Large intestine (tissue), 3 donors: ENCODE measurements around the gene ADAMTSL4. TPM values are rescaled to one million over a fixed set of nuclear protein-coding genes. Genes with fewer than 3 reads are reported as not detected.
"Not testable (repeated sequence)": the region's sequence is repeated elsewhere in the genome, so short reads cannot be mapped to it uniquely, and the experiment has no call there.

Experiments
- DNase-seq, 2 donors: peaks; one replicate each; pipeline versions ENCODE4 v3.0.0 to v3.0.0-alpha.2; 2013
- H3K27ac ChIP-seq: one replicate; pipeline ENCODE4 v1.5.1; 2013; ENCODE audit warnings: low read length
- H3K27me3 ChIP-seq: 2 replicates; pipeline ENCODE4 v1.6.1; 2013; ENCODE audit warnings: low read length; ENCODE audit not compliant: control insufficient read depth, insufficient read depth
- H3K36me3 ChIP-seq: 2 replicates; pipeline ENCODE4 v1.6.1; 2013; ENCODE audit warnings: low read length; ENCODE audit not compliant: control insufficient read depth, insufficient read depth
- H3K4me1 ChIP-seq: one replicate; pipeline ENCODE4 v1.6.1; 2013; ENCODE audit warnings: low read length; ENCODE audit not compliant: control insufficient read depth, insufficient read depth
- H3K4me3 ChIP-seq: one replicate; pipeline ENCODE4 v1.5.1; 2013; ENCODE audit warnings: low read length
- H3K9me3 ChIP-seq: one replicate; pipeline ENCODE4 v1.6.1; 2013; ENCODE audit warnings: mild to moderate bottlenecking, low read depth, low read length, moderate library complexity; ENCODE audit not compliant: control insufficient read depth
- WGBS: methylation state at CpG from one replicate; pipeline ENCODE4 v1.1.5; 2013; ENCODE audit warnings: low lambda C conversion rate; ENCODE audit not compliant: insufficient coverage; 5-methylcytosine and 5-hydroxymethylcytosine counted together
- polyA plus RNA-seq: library from polyadenylated mRNA; unstranded; fragments of 120-200 nt; gene quantifications from one replicate; pipeline ENCODE4 v1.2.1, GENCODE V29; 2013

ADAMTSL4 gene
- polyA plus RNA-seq, 1 donor: 15.9 TPM

GRCh38 chr1:150568594-150568966, 19.4 kb downstream of the ADAMTSL4 start:
- no peaks in the 10 kb centered on the region for H3K9me3 ChIP-seq
- no peaks in the 10 kb centered on the region for H3K27me3 ChIP-seq
- peaks cover 48% of the 10 kb centered on the region for H3K4me1 ChIP-seq
- peak overlapping the region; percentile 87 for H3K27ac ChIP-seq
- no peak overlapping the region for H3K4me3 ChIP-seq
- peaks cover 21% of the 10 kb centered on the region for H3K36me3 ChIP-seq
- no peak for DNase-seq

GRCh38 chr1:150572918-150573647, 23.9 kb downstream of the ADAMTSL4 start:
- H3K27ac ChIP-seq: no peak overlapping the region
- no peaks in the 10 kb centered on the region for H3K27me3 ChIP-seq
- WGBS: 100% methylated on average over 1 of the region's 4 CpGs
- no peaks in the 10 kb centered on the region for H3K9me3 ChIP-seq
- peaks cover 52% of the 10 kb centered on the region for H3K36me3 ChIP-seq
- H3K4me1 ChIP-seq: peaks cover 30% of the 10 kb centered on the region
- DNase-seq: peak in 1 of 2 donors; percentile 3
- H3K4me3 ChIP-seq: no peak overlapping the region

GRCh38 chr1:150573648-150574071, 24.5 kb downstream of the ADAMTSL4 start:
- not testable (repeated sequence) for H3K27me3 ChIP-seq, H3K9me3 ChIP-seq, H3K4me3 ChIP-seq, DNase-seq, H3K27ac ChIP-seq
- Histone ChIP-seq H3K36me3 (peaks cover 52% of the 10 kb centered on the region), H3K4me1 (peaks cover 24% of the 10 kb centered on the region)
- WGBS: no CpG with 5 or more reads among the region's 13 CpGs

- DNase-seq: peak in 1 of 2 donors; percentile 3
- peaks cover 17% of the 10 kb centered on the region for H3K4me1 ChIP-seq
- peaks cover 52% of the 10 kb centered on the region for H3K36me3 ChIP-seq
- H3K27ac ChIP-seq: peak overlapping the region; percentile 94
- peak overlapping the region; percentile 14 for H3K4me3 ChIP-seq
- no peaks in the 10 kb centered on the region for H3K27me3 ChIP-seq
- no CpG with 5 or more reads among the region's 6 CpGs for WGBS
- H3K9me3 ChIP-seq: no peaks in the 10 kb centered on the region
Observed at GRCh38 chr1:150574260-150575071, 25.3 kb downstream of the ADAMTSL4 start.

- Histone ChIP-seq H3K4me3 (peak overlapping the region; percentile 92), H3K27me3 (no peaks in the 10 kb centered on the region), H3K9me3 (no peaks in the 10 kb centered on the region), H3K36me3 (peaks cover 49% of the 10 kb centered on the region), H3K27ac (peak overlapping the region; percentile 94), H3K4me1 (peaks cover 18% of the 10 kb centered on the region)
- DNase-seq: peak in 1 of 2 donors; percentile 64
- WGBS: 0% methylated on average over 1 of the region's 4 CpGs
Observed at GRCh38 chr1:150575072-150575489, 25.9 kb downstream of the ADAMTSL4 start.

- peak overlapping the region; percentile 92 for H3K4me3 ChIP-seq
- peaks cover 21% of the 10 kb centered on the region for H3K4me1 ChIP-seq
- peaks cover 46% of the 10 kb centered on the region for H3K36me3 ChIP-seq
- peak in 1 of 2 donors; percentile 10 for DNase-seq
- H3K27ac ChIP-seq: peak overlapping the region; percentile 94
- no peaks in the 10 kb centered on the region for H3K9me3 ChIP-seq
- no peaks in the 10 kb centered on the region for H3K27me3 ChIP-seq
- no CpG with 5 or more reads among the region's 1 CpG for WGBS
Observed at GRCh38 chr1:150575518-150576366, 26.5 kb downstream of the ADAMTSL4 start.

GRCh38 chr1:150576367-150576711, 27.1 kb downstream of the ADAMTSL4 start:
- WGBS: no CpG with 5 or more reads among the region's 4 CpGs
- Histone ChIP-seq H3K27ac (peak overlapping the region; percentile 94), H3K27me3 (no peaks in the 10 kb centered on the region), H3K4me3 (peak overlapping the region; percentile 92), H3K36me3 (peaks cover 46% of the 10 kb centered on the region), H3K9me3 (no peaks in the 10 kb centered on the region), H3K4me1 (peaks cover 21% of the 10 kb centered on the region)
- peak in 1 of 2 donors; percentile 43 for DNase-seq

- H3K27me3 ChIP-seq: no peaks in the 10 kb centered on the region
- WGBS: no CpG with 5 or more reads among the region's 2 CpGs
- peak in 1 of 2 donors; percentile 60 for DNase-seq
- H3K9me3 ChIP-seq: no peaks in the 10 kb centered on the region
- peaks cover 21% of the 10 kb centered on the region for H3K4me1 ChIP-seq
- peak overlapping the region; percentile 92 for H3K4me3 ChIP-seq
- peak overlapping the region; percentile 94 for H3K27ac ChIP-seq
- H3K36me3 ChIP-seq: peaks cover 44% of the 10 kb centered on the region
Observed at GRCh38 chr1:150576794-150577556, 27.8 kb downstream of the ADAMTSL4 start.

GRCh38 chr1:150577557-150578271, 28.5 kb downstream of the ADAMTSL4 start:
- peaks cover 21% of the 10 kb centered on the region for H3K4me1 ChIP-seq
- H3K36me3 ChIP-seq: peaks cover 40% of the 10 kb centered on the region
- DNase-seq: peak in 1 of 2 donors; percentile 39
- H3K27me3 ChIP-seq: no peaks in the 10 kb centered on the region
- peak overlapping the region; percentile 92 for H3K4me3 ChIP-seq
- peak overlapping the region; percentile 94 for H3K27ac ChIP-seq
- no peaks in the 10 kb centered on the region for H3K9me3 ChIP-seq
- 3% methylated on average over 4 of the region's 11 CpGs for WGBS
